Measurements from ENCODE around the gene PIEZO2. TPM values are rescaled to one million over a fixed set of nuclear protein-coding genes. Genes with fewer than 3 reads are reported as not detected.
"Not testable (repeated sequence)": the region's sequence is repeated elsewhere in the genome, so short reads cannot be mapped to it uniquely, and the experiment has no call there.

Gene PIEZO2
- total RNA-seq = 20.4 TPM
- long read RNA-seq, partial matches to known transcripts = 3 of 6 reads
- long read RNA-seq, other reads (novel, unspliced or antisense) = 3 of 6 reads

GRCh38 chr18:11149441-11150270, at the start of gene PIEZO2:
PIEZO2 (minus strand) TSS chr18:11149569; CDS start chr18:11148588, 981 bp downstream.
- DNase-seq (peak; percentile 79), ATAC-seq (peak; percentile 79)
- TF ChIP-seq CTCF (IDR thresholded peaks at IDR 0.05) = no peak
- Histone ChIP-seq H3K4me1 (peaks cover 6% of the 10 kb centered on the region), H3K27me3 (peaks cover 45% of the 10 kb centered on the region), H3K36me3 (no peaks in the 10 kb centered on the region), H3K27ac (peak within 1 kb of the TSS; percentile 42), H3K9me3 (no peaks in the 10 kb centered on the region), H3K4me3 (peak within 1 kb of the TSS; percentile 51)
- intact Hi-C loops (cut with DNase I) = no loop called here

- DNase-seq (no peak), ATAC-seq (no peak)
- Histone ChIP-seq H3K27ac (no peak overlapping the region), H3K4me3 (no peak overlapping the region), H3K9me3 (no peaks in the 10 kb centered on the region), H3K36me3 (no peaks in the 10 kb centered on the region), H3K27me3 (no peaks in the 10 kb centered on the region), H3K4me1 (no peaks in the 10 kb centered on the region)
- no peak for TF ChIP-seq CTCF (IDR thresholded peaks at IDR 0.05)
- intact Hi-C loops (cut with DNase I) = no loop called here
These were observed 34.3 kb upstream of the PIEZO2 start for GRCh38 chr18:11183637-11184036.

- intact Hi-C loops (cut with DNase I); H3K27me3 ChIP-seq; H3K27ac ChIP-seq; ATAC-seq; H3K9me3 ChIP-seq; DNase-seq; H3K36me3 ChIP-seq; H3K4me3 ChIP-seq; H3K4me1 ChIP-seq: not testable (repeated sequence)
These were observed 32.3 kb upstream of the PIEZO2 start for GRCh38 chr18:11181629-11182028.

- H3K27ac ChIP-seq = no peak overlapping the region
- H3K9me3 ChIP-seq = no peaks in the 10 kb centered on the region
- ATAC-seq = no peak
- no peak for TF ChIP-seq CTCF (IDR thresholded peaks at IDR 0.05)
- no peak for DNase-seq
- H3K27me3 ChIP-seq = no peaks in the 10 kb centered on the region
- H3K4me1 ChIP-seq = no peaks in the 10 kb centered on the region
- intact Hi-C loops (cut with DNase I) = no loop called here
- H3K4me3 ChIP-seq = no peak overlapping the region
- H3K36me3 ChIP-seq = no peaks in the 10 kb centered on the region
These were observed 30.7 kb upstream of the PIEZO2 start for GRCh38 chr18:11179959-11180519.

- Histone ChIP-seq H3K27ac (no peak overlapping the region), H3K4me3 (no peak overlapping the region), H3K9me3 (no peaks in the 10 kb centered on the region), H3K4me1 (no peaks in the 10 kb centered on the region), H3K36me3 (no peaks in the 10 kb centered on the region), H3K27me3 (no peaks in the 10 kb centered on the region)
- ATAC-seq = peak; percentile 36
- TF ChIP-seq CTCF (IDR thresholded peaks at IDR 0.05) = no peak
- intact Hi-C loops (cut with DNase I) = no loop called here
- no peak for DNase-seq
These were observed 29.7 kb upstream of the PIEZO2 start for GRCh38 chr18:11178951-11179549.

- Histone ChIP-seq H3K27me3 (no peaks in the 10 kb centered on the region), H3K27ac (no peak overlapping the region), H3K36me3 (no peaks in the 10 kb centered on the region), H3K9me3 (no peaks in the 10 kb centered on the region), H3K4me3 (no peak overlapping the region), H3K4me1 (no peaks in the 10 kb centered on the region)
- ATAC-seq = no peak
- DNase-seq = no peak
- intact Hi-C loops (cut with DNase I) = no loop called here
- TF ChIP-seq CTCF (IDR thresholded peaks at IDR 0.05) = no peak
These were observed 28.0 kb upstream of the PIEZO2 start for GRCh38 chr18:11177382-11177781.

All from upper lobe of right lung (tissue), 1 donor.